GM12878 (cell line): Measurements from ENCODE around the gene TTC31. TPM values are rescaled to one million over a fixed set of nuclear protein-coding genes. Genes with fewer than 3 reads are reported as not detected.

ENCODE experiments used
- ATAC-seq: fragments of 200-7000 bp; cut with Tn5 transposase; 3 replicates; pipeline ENCODE4 v1.9.1; 2020; ENCODE audit warnings: mild to moderate bottlenecking, moderate library complexity
- Bru-seq: library from RNA; stranded (reverse); fragments of 400-500 nt; gene quantifications from one replicate; lab custom pipeline; 2021; lab: Mats Ljungman, UMichigan
- BruChase-seq, 2 experiments: library from RNA; stranded (reverse); fragments of 400-500 nt; gene quantifications; one replicate each; lab custom pipeline; 2021; lab: Mats Ljungman, UMichigan
- BruUV-seq: library from RNA; stranded (reverse); fragments of 400-500 nt; replicated peaks from 2 replicates; lab custom pipeline; 2021; lab: Mats Ljungman, UMichigan
- CTCF ChIA-PET: fragments of 300-600 bp; sonication (Branson Sonifier 250); formaldehyde crosslinking; extraction: SDS; loops from one replicate; lab custom pipeline; 2021; ENCODE audit warnings: inconsistent platforms; lab: Yijun Ruan, JAX
- POLR2A ChIA-PET: fragments of 350-600 bp; formaldehyde crosslinking; extraction: SDS; loops from one replicate; lab custom pipeline; 2021; ENCODE audit warnings: inconsistent platforms; lab: Charles Lee
- RAD21 ChIA-PET: fragments of 300-600 bp; sonication (Branson Sonifier 250); formaldehyde crosslinking; loops from one replicate; lab custom pipeline; 2023; ENCODE audit warnings: antibody characterized with exemption; ENCODE audit not compliant: unreplicated experiment; lab: Charles Lee
- SMC1A ChIA-PET: fragments of 300-600 bp; sonication (Branson Sonifier 250); formaldehyde crosslinking; loops from one replicate; lab custom pipeline; 2023; ENCODE audit not compliant: unreplicated experiment, uncharacterized antibody; lab: Charles Lee
- DNase-seq: peaks from one replicate; pipeline ENCODE4 v3.0.0-alpha.2; 2011; ENCODE audit warnings: low read depth, low spot score
- FAIRE-seq: peaks from 3 replicates; lab custom pipeline; 2011; peaks lifted over from hg19 to GRCh38; lab: Jason Lieb, UNC
- H2AFZ ChIP-seq: 2 replicates; pipeline ENCODE4 v1.6.0; 2011; ENCODE audit warnings: low read depth, low read length, control low read depth; ENCODE audit not compliant: control insufficient read depth
- H3K27ac ChIP-seq: 2 replicates; pipeline ENCODE4 v1.5.1; 2011; ENCODE audit warnings: control low read depth; ENCODE audit not compliant: control insufficient read depth, insufficient read depth
- H3K27me3 ChIP-seq, 2 experiments: replicated peaks in 1 of 2; 2 replicates each; pipeline versions ENCODE4 v1.6.0 to v1.6.1; 2011; ENCODE audit warnings: low read length in 1 of 2; ENCODE audit not compliant: control insufficient read depth in 2 of 2, insufficient read depth in 2 of 2
- H3K36me3 ChIP-seq, 2 experiments: 2 replicates each; pipeline ENCODE4 v1.5.1; 2011; ENCODE audit warnings: low read length in 1 of 2; ENCODE audit not compliant: control insufficient read depth in 2 of 2, insufficient read depth in 2 of 2
- H3K4me1 ChIP-seq: 2 replicates; pipeline ENCODE4 v1.6.1; 2011; ENCODE audit warnings: mild to moderate bottlenecking, low read length, moderate library complexity, mixed read lengths; ENCODE audit not compliant: control insufficient read depth, insufficient read depth
- H3K4me2 ChIP-seq: 2 replicates; pipeline ENCODE4 v1.6.0; 2011; ENCODE audit warnings: control low read depth; ENCODE audit not compliant: control insufficient read depth, insufficient read depth
- H3K4me3 ChIP-seq: fragments of 200-600 bp; sonication (generic); 2 replicates; pipeline ENCODE4 v1.5.1; 2016
- H3K79me2 ChIP-seq: 2 replicates; pipeline ENCODE4 v1.6.0; 2011; ENCODE audit warnings: low read length; ENCODE audit not compliant: control insufficient read depth, insufficient read depth
- H3K9ac ChIP-seq: 2 replicates; pipeline ENCODE4 v1.8.0; 2011; ENCODE audit warnings: low read length, control low read depth, mixed read lengths; ENCODE audit not compliant: control insufficient read depth, insufficient read depth
- H3K9me3 ChIP-seq: replicated peaks from 3 replicates; pipeline ENCODE4 v1.5.1; 2011; ENCODE audit warnings: mild to moderate bottlenecking, low read length; ENCODE audit not compliant: control insufficient read depth, insufficient read depth
- H4K20me1 ChIP-seq: 2 replicates; pipeline ENCODE4 v1.6.0; 2011; ENCODE audit not compliant: control insufficient read depth, insufficient read depth
- BRCA1 ChIP-seq: IDR thresholded peaks from 2 replicates; pipeline ENCODE4 v1.6.1; 2011; ENCODE audit warnings: low read depth, low read length, improper control_type of control experiment
- CREB1 ChIP-seq: IDR thresholded peaks from 2 replicates; pipeline ENCODE4 v1.6.1; 2012; ENCODE audit warnings: low read depth, mild to moderate bottlenecking, inconsistent platforms
- EZH2 ChIP-seq: IDR thresholded peaks from 2 replicates; pipeline ENCODE4 v1.6.1; 2012; ENCODE audit warnings: low read depth, mild to moderate bottlenecking, control low read depth, inconsistent platforms, low read length, borderline replicate concordance; ENCODE audit not compliant: control insufficient read depth
- FOXM1 ChIP-seq: IDR thresholded peaks from 2 replicates; pipeline ENCODE4 v1.6.1; 2012; ENCODE audit warnings: low read depth, mild to moderate bottlenecking, inconsistent platforms, low read length, moderate library complexity
- JUNB ChIP-seq: IDR thresholded peaks from 2 replicates; pipeline ENCODE4 v1.6.1; 2016; ENCODE audit warnings: antibody characterized with exemption, mild to moderate bottlenecking
- MAX ChIP-seq: IDR thresholded peaks from 2 replicates; pipeline ENCODE4 v1.6.1; 2012; ENCODE audit warnings: low read depth, low read length, improper control_type of control experiment
- NBN ChIP-seq: fragments of 450-650 bp; IDR thresholded peaks from 2 replicates; pipeline ENCODE4 v1.6.1; 2016
- RAD51 ChIP-seq: fragments of 450-650 bp; IDR thresholded peaks from 2 replicates; pipeline ENCODE4 v1.6.1; 2016; ENCODE audit warnings: moderate library complexity, mild to moderate bottlenecking, inconsistent platforms
- RUNX3 ChIP-seq: IDR thresholded peaks from 2 replicates; pipeline ENCODE4 v1.6.1; 2012; ENCODE audit warnings: low read length, inconsistent platforms
- SIX5 ChIP-seq: IDR thresholded peaks from 2 replicates; pipeline ENCODE4 v1.6.1; 2011; ENCODE audit warnings: mild to moderate bottlenecking, low read depth, low read length, moderate library complexity; ENCODE audit not compliant: severe bottlenecking
- SPI1 ChIP-seq: IDR thresholded peaks from 2 replicates; pipeline ENCODE4 v1.6.1; 2011; ENCODE audit warnings: low read depth, mild to moderate bottlenecking, low read length, moderate library complexity, borderline replicate concordance; ENCODE audit not compliant: insufficient read depth
- SRF ChIP-seq, 2 experiments: IDR thresholded peaks; 2 replicates each; pipeline ENCODE4 v1.6.1; 2011; ENCODE audit warnings: low read depth in 2 of 2, low read length in 2 of 2, mild to moderate bottlenecking in 1 of 2, moderate library complexity in 1 of 2
- WRNIP1 ChIP-seq: IDR thresholded peaks from 2 replicates; pipeline ENCODE4 v1.6.1; 2011; ENCODE audit warnings: low read depth, low read length, improper control_type of control experiment, borderline replicate concordance
- ZNF384 ChIP-seq: IDR thresholded peaks from 2 replicates; pipeline ENCODE4 v1.6.1; 2012; ENCODE audit warnings: low read depth, mild to moderate bottlenecking, low read length, improper control_type of control experiment, borderline replicate concordance
- ZNF622 ChIP-seq: fragments of 450-650 bp; IDR thresholded peaks from 2 replicates; pipeline ENCODE4 v1.6.1; 2017; ENCODE audit warnings: mild to moderate bottlenecking, inconsistent platforms
- WGBS: methylation state at CpG from one replicate; pipeline ENCODE4 v1.1.6; 2016; ENCODE audit warnings: low lambda C conversion rate; ENCODE audit not compliant: insufficient replicate concordance, insufficient coverage; ENCODE audit errors: missing lambda C conversion rate; 5-methylcytosine and 5-hydroxymethylcytosine counted together
- in situ Hi-C: fragments of 300-500 bp; cut with MboI; formaldehyde crosslinking; loops from 9 replicates; pipeline ENCODE4 v1.14.3; 2018; ENCODE audit warnings: mixed read lengths
- intact Hi-C: fragments of 100-400 bp; cut with micrococcal nuclease; formaldehyde crosslinking; loops from one replicate; pipeline ENCODE4 v1.14.2; 2022; ENCODE audit not compliant: unreplicated experiment
- long read RNA-seq, 2 experiments: library from polyadenylated mRNA; unstranded; transcript quantifications; one replicate each; pipeline ENCODE4 v2.0.0, GENCODE V29; 2019 to 2020
- polyA minus RNA-seq, 3 experiments: library from RNA; depleted of rRNA, polyadenylated mRNA; stranded (reverse); fragments of >200 nt; gene quantifications; 2 replicates each; pipeline ENCODE4 v1.2.3, GENCODE V29; 2011
- polyA plus RNA-seq, 11 experiments: library from polyadenylated mRNA; depleted of rRNA in 4 of 11; unstranded in 6 of 11; stranded (reverse) in 5 of 11; fragments of >200 nt; fragmentation: Nextera tagmentation in 4 of 11; fragmentation: Illumina TruSeq in 1 of 11; extraction: Ambion mirVana in 4 of 11; extraction: Trizol in 1 of 11; gene quantifications; 1 replicate in 1 of 11; 2 replicates in 10 of 11; pipeline versions ENCODE4 v1.2.1 to v1.2.3, GENCODE V29; 2011 to 2016; ENCODE audit warnings: inconsistent platforms in 2 of 11, missing spikeins in 2 of 11, low read depth in 1 of 11
- total RNA-seq, 4 experiments: library from RNA; depleted of rRNA in 3 of 4; stranded (reverse); fragments of >200 nt in 3 of 4; fragmentation: Illumina TruSeq in 1 of 4; extraction: Trizol in 1 of 4; gene quantifications; 2 replicates each; pipeline versions ENCODE4 v1.2.1 to v1.2.3, GENCODE V29; 2013 to 2021
- TF ChIP-seq, protein P1 (sequence below): IDR thresholded peaks from 2 replicates; pipeline ENCODE4 v1.6.1; 2012; ENCODE audit warnings: low read depth, low read length, improper control_type of control experiment

The TTC31 gene
- total RNA-seq (2013; cell fraction: nucleolus; rRNA removed) = 49.7 and 59.4 TPM in 2 replicates
- total RNA-seq (2014; rRNA removed) (19.2 and 19.6 TPM in 2 replicates), total RNA-seq (2014; rRNA removed; fragmentation: Illumina TruSeq; extraction: Trizol) (13.5 and 14.3 TPM in 2 replicates), total RNA-seq (2021) (27.3 and 30.5 TPM in 2 replicates), polyA plus RNA-seq (2011; rRNA removed) (19.6 and 27.8 TPM in 2 replicates), polyA plus RNA-seq (2014; fragmentation: Illumina TruSeq; extraction: Trizol) (21.5 and 26.1 TPM in 2 replicates), polyA plus RNA-seq (2014; fragmentation: Nextera tagmentation; extraction: Ambion mirVana) (1 to 10 TPM; 6.5 to 7.2 TPM), polyA plus RNA-seq (2014; rRNA removed) (32.7 and 34.9 TPM in 2 replicates), polyA plus RNA-seq (2016; fragmentation: Nextera tagmentation; extraction: Ambion mirVana) (10 to 100 TPM; 25.7 to 27.7 TPM), polyA minus RNA-seq (2011; rRNA and poly(A)+ RNA removed) (19.7 and 27.5 TPM in 2 replicates), Bru-seq, nascent RNA (percentile 70 among the genes with signal in this experiment), BruChase-seq, experiment 1, labeled RNA remaining after a 6-hour chase (percentile 74 among the genes with signal in this experiment), BruChase-seq, experiment 2, labeled RNA remaining after a 2-hour chase (percentile 72 among the genes with signal in this experiment)
- polyA plus RNA-seq (2011; ENCODE audit: low read depth) = 10.8 TPM
- 33.2 and 37.2 TPM in 2 replicates for polyA plus RNA-seq (2011; cell fraction: cytosol; rRNA removed)
- polyA plus RNA-seq (2011; cell fraction: nucleus; rRNA removed) = 134 and 151 TPM in 2 replicates
- 19.7 and 22.2 TPM in 2 replicates for polyA plus RNA-seq (2012)
- 6.1 and 8.0 TPM in 2 replicates for polyA minus RNA-seq (2011; cell fraction: cytosol; rRNA and poly(A)+ RNA removed)
- polyA minus RNA-seq (2011; cell fraction: nucleus; rRNA and poly(A)+ RNA removed) = 25.3 and 35.9 TPM in 2 replicates
- long read RNA-seq, experiment 1, partial matches to known transcripts = 0 of 13 reads
- long read RNA-seq, experiment 1, other reads (novel, unspliced or antisense) = 9 of 13 reads
- long read RNA-seq, experiment 2, partial matches to known transcripts = 0 of 5 reads
- long read RNA-seq, experiment 2, other reads (novel, unspliced or antisense) = 3 of 5 reads

GRCh38 chr2:74482801-74483674 lies at the start of gene TTC31, which contains the start of gene CCDC142:
Gene TTC31 (plus strand): TSS chr2:74483081. CDS start chr2:74483096, 15 bp downstream.
Gene CCDC142 (minus strand): TSS chr2:74482998. CDS start chr2:74482837, 161 bp downstream.
- BruUV-seq = TSS peak; percentile 97
- Histone ChIP-seq H3K9me3 (no peaks in the 10 kb centered on the region), H3K9ac (peak within 1 kb of the TSS; percentile 91), H3K27me3 (no peaks in the 10 kb centered on the region; a peak in 1 of 4 replicates), H3K79me2 (peaks cover 27% of the 10 kb centered on the region), H3K4me3 (peak within 1 kb of the TSS; percentile 97), H2AFZ (peak within 1 kb of the TSS; percentile 100), H3K36me3 (no peaks in the 10 kb centered on the region; a peak in 1 of 4 replicates), H3K4me2 (peak within 1 kb of the TSS; percentile 96), H3K4me1 (peaks cover 13% of the 10 kb centered on the region), H3K27ac (peak within 1 kb of the TSS; percentile 96), H4K20me1 (no peaks in the 10 kb centered on the region; the same call in 1 of the 2 replicates)
- ChIA-PET SMC1A (interaction anchor here (0.8 to 5.7 kb wide), 18 partner anchors 10 to 158 kb away, joined by 3 to 128 read pairs (median 5); partner anchors contain the start of genes INO80B, MRPL53 and WBP1), CTCF (interaction anchor here (0.7 to 19.4 kb wide), 31 partner anchors 9 to 588 kb away, joined by 3 to 280 read pairs (median 4); partner anchors contain the start of genes AUP1, C2orf81, DQX1 and HTRA2), RAD21 (interaction anchor here (0.5 to 5.9 kb wide), 18 partner anchors 10 to 659 kb away, joined by 3 to 121 read pairs (median 4); partner anchors contain the start of genes AUP1, DQX1, HTRA2 and INO80B), POLR2A (interaction anchor here (0.6 to 3.6 kb wide), 12 partner anchors 9 to 108 kb away, joined by 3 to 44 read pairs (median 8); partner anchors contain the start of genes AUP1, HTRA2, INO80B and MRPL53)
- intact Hi-C loops (loop anchor here (1.0 to 2.0 kb wide), 6 partner anchors 20 to 104 kb away; partner anchors contain the start of gene WBP1), in situ Hi-C loops (loop anchor here (10.0 kb wide), 1 partner anchor 102 kb away; no protein-coding TSS in a partner anchor)
- peak; percentile 89 for DNase-seq
- peak; percentile 96 for FAIRE-seq
- WGBS = 1% methylated on average over 47 of the region's 50 CpGs
- peak; percentile 95 for ATAC-seq
- TF ChIP-seq ZNF384 = no peak
- TF ChIP-seq SRF (IDR thresholded peaks at IDR 0.05; ENCODE audit: low read depth in 2 of 2, low read length in 2 of 2) = 0 out of 4 replicates have a peak, but pooled peaks of 1 of the 2 experiments have one; percentile 27
- no peak for TF ChIP-seq FOXM1
- TF ChIP-seq EZH2 = no peak
- no peak for TF ChIP-seq BRCA1
- no peak for TF ChIP-seq WRNIP1
- TF ChIP-seq RUNX3 = peak; percentile 35
- TF ChIP-seq CREB1 = peak; percentile 67
- peak; percentile 96 for TF ChIP-seq NBN
- no peak for TF ChIP-seq ZNF622
- 0 out of 2 replicates have a peak, but pooled peaks have one; percentile 0 for TF ChIP-seq SPI1
- TF ChIP-seq, protein P1, sequence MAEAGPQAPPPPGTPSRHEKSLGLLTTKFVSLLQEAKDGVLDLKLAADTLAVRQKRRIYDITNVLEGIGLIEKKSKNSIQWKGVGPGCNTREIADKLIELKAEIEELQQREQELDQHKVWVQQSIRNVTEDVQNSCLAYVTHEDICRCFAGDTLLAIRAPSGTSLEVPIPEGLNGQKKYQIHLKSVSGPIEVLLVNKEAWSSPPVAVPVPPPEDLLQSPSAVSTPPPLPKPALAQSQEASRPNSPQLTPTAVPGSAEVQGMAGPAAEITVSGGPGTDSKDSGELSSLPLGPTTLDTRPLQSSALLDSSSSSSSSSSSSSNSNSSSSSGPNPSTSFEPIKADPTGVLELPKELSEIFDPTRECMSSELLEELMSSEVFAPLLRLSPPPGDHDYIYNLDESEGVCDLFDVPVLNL = peak; percentile 74; the same call in 1 of the 2 replicates
- TF ChIP-seq RAD51 = no peak
- TF ChIP-seq SIX5 = peak; percentile 83
- TF ChIP-seq JUNB = no peak
- no peak; the same call in 1 of the 2 replicates for TF ChIP-seq MAX
